GM19035 (cell line): Measurements from ENCODE around the gene EVA1B.

Experiments used
- ATAC-seq: cut with Tn5 transposase; IDR thresholded peaks from one replicate; pipeline ENCODE4 v1.9.1; 2021; ENCODE audit not compliant: unreplicated experiment

The EVA1B gene

GRCh38 chr1:36346741-36347370 lies 23.4 kb upstream of the EVA1B start:
- ATAC-seq, result no peak

- no peak for ATAC-seq
These were observed 21.9 kb upstream of the EVA1B start for GRCh38 chr1:36345353-36345752.

- ATAC-seq, result no peak
These were observed 20.9 kb upstream of the EVA1B start for GRCh38 chr1:36344395-36344680.

GRCh38 chr1:36343651-36344394 lies 20.4 kb upstream of the EVA1B start:
- ATAC-seq, result no peak

- no peak for ATAC-seq
These were observed 19.2 kb upstream of the EVA1B start for GRCh38 chr1:36342426-36343185.

- ATAC-seq, result no peak
These were observed 18.3 kb upstream of the EVA1B start for GRCh38 chr1:36341626-36342320.

- no peak for ATAC-seq
These were observed 16.2 kb upstream of the EVA1B start for GRCh38 chr1:36339615-36340014.

GRCh38 chr1:36339215-36339614 lies 15.8 kb upstream of the EVA1B start:
- no peak for ATAC-seq

GRCh38 chr1:36337830-36338229 lies 14.4 kb upstream of the EVA1B start:
- no peak for ATAC-seq

GRCh38 chr1:36330940-36331339 lies 7.5 kb upstream of the EVA1B start:
- no peak for ATAC-seq

GRCh38 chr1:36329817-36330216 lies 6.4 kb upstream of the EVA1B start:
- no peak for ATAC-seq

- ATAC-seq, result no peak
These were observed 5.3 kb upstream of the EVA1B start for GRCh38 chr1:36328713-36329112.

- no peak for ATAC-seq
These were observed 4.6 kb upstream of the EVA1B start for GRCh38 chr1:36328088-36328480.

GRCh38 chr1:36327421-36328087 lies 4.1 kb upstream of the EVA1B start:
- no peak for ATAC-seq

- ATAC-seq, result no peak
These were observed 3.1 kb upstream of the EVA1B start for GRCh38 chr1:36326499-36326898.

GRCh38 chr1:36324353-36324703 lies 883 bp upstream of the EVA1B start:
- ATAC-seq, result no peak

GRCh38 chr1:36322786-36323635 lies 434 bp downstream of the EVA1B start:
- ATAC-seq, result no peak

- ATAC-seq, result no peak
These were observed 1.2 kb downstream of the EVA1B start for GRCh38 chr1:36322041-36322785.

GRCh38 chr1:36321119-36321951 lies 2.1 kb downstream of the EVA1B start:
- no peak for ATAC-seq
